G401 (cell line): ENCODE measurements around the gene MMP15. TPM values are rescaled to one million over a fixed set of nuclear protein-coding genes. Genes with fewer than 3 reads are reported as not detected.
"Not testable (repeated sequence)": the region's sequence is repeated elsewhere in the genome, so short reads cannot be mapped to it uniquely, and the experiment has no call there.

Experiments used
- DNase-seq: peaks from one replicate; pipeline ENCODE4 v3.0.0-alpha.2; 2015; ENCODE audit warnings: low spot score
- in situ Hi-C: cut with HindIII; loops from 2 replicates; pipeline ENCODE4 v1.10.0; 2016; ENCODE audit warnings: low sequenced_read_pairs, mixed read lengths
- total RNA-seq: library from RNA; depleted of rRNA; stranded (reverse); fragments of >200 nt; shearing (Covaris generic); gene quantifications from 2 replicates; pipeline ENCODE4 v1.2.3, GENCODE V29; 2014; rRNA removed

The MMP15 gene
- total RNA-seq = 3.1 and 3.9 TPM in 2 replicates

DNA sequence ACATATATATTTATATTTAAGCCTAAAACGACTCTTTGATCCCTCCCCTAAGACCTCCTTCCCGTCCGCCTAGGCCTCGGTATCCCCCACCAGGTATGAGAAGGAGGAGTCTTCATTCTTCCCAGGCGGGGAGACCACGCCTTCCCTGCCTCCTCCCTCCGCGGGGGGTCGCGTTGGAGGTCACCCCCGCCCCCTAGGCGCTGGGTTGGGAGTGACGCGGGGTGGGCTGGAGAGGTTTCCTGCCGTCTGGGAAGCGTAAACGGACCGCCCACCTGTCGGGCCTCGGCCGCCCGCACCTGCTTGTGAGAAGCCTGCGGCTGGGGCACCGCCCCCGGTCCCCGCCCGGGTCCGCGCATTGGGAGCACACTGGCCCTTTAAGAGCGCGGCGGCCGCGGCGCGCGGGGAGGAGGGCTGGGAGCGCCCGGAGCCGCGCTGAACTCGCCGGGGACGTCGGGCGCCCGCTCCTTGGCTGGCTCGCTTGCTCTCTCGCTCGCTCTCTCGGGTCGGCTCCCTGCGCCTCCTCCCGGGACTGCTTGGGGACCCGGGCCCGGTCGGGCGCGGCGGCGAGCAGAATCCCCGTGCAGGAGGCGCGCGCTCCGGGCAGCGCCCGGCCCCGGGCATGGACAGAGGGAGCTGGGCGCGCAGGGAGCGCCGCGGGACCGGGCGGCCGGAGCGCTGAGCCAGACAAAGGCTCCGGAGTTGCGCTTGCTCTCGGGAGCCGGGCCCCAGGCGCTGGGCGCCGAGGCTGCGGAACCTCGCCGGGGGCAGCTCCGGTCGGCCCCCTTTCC, at the start of gene MMP15:
MMP15 (plus strand) TSS at position 404 of the 788 bp plus-strand sequence. CDS start 597 bp downstream, outside the sequence.
- in situ Hi-C loops = loop anchor here (10.0 kb wide), 1 partner anchor 99 kb away; the partner anchor contains the start of gene CFAP20
- peak; percentile 69 for DNase-seq

DNA sequence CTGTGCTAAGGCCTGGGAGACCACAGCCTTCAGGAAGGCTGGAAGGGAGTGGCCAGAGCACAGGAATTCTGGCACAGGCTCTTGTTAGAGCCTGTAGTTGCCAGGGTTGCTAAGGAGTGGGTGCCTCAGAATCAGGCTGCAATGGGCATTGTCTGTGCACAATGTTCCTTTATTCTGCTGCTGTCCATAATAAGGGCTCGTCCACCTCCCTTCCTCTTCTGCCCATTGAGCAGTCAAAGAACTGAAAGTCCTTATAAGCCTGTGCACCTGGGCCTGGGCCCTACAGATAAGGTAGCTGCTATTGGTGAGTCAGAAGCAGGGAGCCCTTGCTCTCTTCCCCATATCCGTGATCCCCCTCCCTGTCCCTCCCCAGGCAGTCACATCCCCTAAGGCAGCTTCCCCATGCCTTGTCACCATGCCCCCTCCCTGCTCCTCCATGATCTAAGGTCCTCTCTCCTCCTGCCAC, 49.2 kb upstream of the MMP15 start:
- in situ Hi-C loops = no loop called here
- DNase-seq = no peak

DNA sequence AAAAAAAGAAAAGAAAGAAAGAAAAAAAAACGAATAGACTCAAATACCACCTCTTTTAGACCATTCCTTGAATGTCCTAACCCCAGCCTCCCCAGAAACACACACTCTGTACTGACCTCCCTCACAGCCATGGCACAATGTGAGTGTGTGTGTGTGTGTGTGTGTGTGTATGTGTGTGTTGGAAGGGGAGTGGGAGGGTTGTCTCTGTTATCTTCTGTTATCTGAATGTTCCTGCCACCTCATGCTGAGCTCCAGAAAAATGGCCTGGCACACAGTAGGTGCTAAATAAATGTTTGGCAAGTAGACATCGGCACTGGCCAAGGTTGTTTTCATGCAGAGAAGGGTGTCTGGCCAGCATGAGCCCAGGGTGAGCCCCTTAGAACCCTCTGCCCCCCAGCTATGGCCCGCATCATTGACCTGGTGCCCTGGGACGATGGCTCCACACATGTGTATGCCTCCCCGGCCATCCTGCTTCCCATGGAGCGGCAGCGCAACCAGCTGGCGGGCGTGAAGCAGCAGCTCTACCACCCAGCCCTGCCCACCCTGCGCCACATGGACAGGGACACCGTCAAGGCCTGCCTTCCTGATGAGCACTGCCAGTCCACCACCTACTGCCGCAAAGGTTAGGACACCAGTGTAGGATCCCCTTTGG, 48.0 kb upstream of the MMP15 start:
- no peak for DNase-seq
- in situ Hi-C loops = no loop called here

DNA sequence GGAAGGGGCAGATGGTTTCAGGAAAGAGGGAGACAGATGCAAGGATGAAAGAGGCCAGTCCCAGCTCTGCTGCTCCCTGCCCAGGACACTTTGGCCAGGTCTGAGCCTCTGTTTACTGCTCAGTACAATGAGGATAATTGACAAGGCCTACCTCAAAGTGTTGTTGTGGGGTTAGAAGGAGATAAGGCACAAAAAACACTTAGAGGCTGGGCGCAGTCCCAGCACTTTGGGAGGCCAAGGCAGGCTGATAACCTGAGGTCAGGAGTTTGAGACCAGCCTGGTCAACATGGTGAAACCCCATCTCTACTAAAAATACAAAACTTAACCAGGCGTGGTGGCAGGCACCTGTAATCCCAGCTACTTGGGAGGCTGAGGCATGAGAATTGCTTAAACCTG, 47.5 kb upstream of the MMP15 start:
- in situ Hi-C loops, DNase-seq: not testable (repeated sequence)

DNA sequence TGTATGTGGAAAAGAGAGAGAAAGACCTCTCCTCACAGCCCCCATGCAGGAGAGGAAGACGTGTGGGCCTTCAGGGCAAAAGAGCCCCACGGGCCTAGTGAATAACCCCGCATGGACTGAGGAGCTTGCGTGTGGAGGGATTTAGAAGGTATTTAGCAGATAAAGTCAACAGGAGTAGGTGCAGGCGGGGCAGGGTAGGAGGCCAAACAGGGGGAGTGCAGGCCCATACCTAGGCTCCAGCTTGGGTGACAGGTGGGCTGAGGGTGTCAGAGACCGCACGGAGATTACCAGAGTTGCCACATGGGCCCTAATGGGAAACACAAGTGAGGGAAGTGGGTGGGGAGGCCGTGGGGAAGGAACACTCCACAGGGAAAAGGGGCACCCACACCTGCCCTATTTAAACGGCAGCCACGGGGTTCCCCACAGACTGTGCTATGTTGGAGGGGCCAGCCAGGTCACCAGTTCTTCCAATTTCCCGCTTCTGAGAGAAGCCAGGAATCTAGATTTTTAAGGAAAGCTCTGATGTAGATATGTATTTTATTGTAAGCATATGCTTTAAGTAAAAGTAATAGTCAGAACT, 46.5 kb upstream of the MMP15 start:
- in situ Hi-C loops = no loop called here

DNA sequence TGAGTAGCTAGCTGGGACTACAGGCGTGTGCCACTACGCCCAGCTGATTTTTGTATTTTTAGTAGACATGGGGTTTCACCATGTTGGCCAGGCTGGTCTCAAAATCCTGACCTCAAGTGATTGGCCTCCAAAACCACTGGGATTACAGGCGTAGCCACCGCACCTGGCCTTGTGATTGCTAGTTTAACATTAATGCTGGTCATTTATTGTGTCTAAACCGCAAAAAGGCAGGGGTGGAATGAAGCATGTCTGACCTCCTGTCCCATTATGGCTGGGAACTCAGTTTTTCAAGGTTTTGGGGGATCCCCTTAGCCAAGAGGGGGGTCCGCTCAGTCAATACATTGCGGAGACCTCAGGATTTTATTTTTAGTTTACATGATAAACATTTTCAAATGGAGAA, 43.9 kb upstream of the MMP15 start:
- in situ Hi-C loops = no loop called here
- no peak for DNase-seq

More for the DNA sequence above, 46.5 kb upstream of the MMP15 start:
- DNase-seq = no peak

DNA sequence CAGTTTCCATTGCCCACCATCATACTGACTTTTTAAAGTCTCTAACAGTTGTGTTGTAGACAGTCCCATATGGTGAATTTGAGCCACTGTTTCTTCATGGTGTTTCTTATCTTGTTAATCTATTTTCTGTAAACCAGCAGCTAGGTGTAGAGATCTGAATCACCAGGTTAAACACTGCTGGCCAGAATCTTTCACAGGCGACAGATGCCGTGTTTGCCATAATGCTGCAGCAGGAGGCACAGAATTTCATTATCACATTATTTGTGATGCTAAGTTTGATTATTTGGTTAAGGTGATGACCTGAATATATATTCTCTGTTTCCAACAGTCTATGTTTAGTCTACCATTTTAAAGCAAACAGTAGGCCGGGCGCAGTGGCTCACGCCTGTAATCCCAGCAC, 43.2 kb upstream of the MMP15 start:
- DNase-seq = no peak
- in situ Hi-C loops = no loop called here

DNA sequence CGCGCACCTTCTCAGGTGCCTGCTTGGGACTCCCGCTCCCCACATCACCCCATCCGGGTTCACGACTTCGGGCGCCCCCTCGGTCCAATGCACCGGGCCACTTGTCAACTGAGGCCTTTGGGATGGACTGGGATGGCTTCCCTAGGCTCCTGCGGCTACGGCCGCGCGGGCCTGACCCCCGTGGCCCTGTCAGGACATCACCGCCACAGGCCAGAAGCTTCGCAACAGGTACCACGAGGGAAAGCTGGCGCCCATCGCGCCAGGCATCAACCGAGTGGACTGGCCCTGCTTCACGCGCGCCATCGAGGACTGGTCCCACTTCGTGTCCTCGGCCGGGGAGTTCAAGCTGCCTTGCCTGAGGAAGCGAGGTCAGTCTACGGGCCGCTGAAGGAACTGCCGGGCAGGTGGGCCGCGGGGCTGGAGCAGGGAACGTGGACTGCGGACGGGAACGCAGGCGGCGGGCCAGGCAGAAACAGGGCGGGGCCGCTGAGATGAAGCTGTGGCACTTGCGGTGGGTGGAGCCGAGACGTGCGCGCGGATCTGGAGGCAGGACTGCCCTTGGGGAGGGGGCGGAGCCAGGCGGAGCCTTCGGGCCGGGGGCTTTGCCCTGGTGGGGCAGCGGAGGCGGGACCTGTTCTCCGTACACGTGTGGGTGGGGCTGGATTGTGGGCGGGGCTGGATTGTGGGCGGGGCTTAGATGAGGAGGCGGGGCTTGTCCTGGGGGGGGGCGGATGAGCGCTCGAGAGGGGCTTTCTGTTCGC, 40.9 kb upstream of the MMP15 start:
- in situ Hi-C loops = loop anchor here (5.0 kb wide), 1 partner anchor 102 kb away; no protein-coding TSS in a partner anchor
- peak; percentile 11 for DNase-seq

DNA sequence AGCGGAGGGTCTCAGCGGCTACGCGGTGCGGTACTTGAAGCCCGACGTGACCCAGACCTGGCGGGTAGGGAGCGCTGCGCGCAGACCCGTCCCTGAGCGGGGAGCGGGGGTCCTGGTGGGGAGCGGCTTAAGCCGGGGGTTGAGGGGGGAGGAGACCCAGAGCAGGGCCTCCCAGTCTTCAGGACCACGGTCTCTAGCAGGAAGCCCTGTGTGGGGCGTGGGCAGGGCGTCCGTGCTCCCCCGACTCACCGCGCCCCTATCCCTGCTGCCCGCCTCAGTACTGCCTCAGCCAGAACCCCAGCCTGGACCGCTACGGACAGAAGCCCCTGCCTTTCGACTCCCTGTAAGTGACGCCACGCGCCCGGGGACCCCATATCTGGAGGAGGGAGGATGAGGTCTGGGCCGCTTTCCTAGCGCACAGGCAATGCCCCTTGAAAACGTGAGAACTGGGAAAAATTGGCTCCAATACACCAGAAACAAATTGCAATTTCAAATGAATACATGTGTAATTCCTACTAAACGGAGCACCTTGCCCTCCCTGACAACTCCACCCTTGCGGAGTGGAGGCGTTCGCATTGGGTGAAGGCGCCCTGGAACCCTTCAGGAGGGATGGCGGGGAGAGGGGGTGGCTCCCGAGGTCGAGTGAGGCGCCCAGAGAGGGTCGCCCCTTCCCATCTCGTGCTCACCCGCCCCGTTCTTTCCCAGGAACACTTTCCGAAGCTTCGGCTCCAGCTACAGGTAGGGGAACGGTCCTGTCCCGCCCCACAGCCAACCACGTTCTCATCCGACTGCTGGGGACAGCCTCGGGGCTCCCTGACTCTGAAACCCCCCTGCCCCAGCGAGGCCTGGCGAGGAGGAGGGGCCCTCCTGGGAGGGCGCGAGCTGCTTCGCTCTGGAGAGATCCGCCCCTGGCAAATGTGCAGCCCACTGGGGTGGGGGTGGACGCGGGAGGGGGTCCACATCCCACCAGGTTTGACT, 40.1 kb upstream of the MMP15 start:
- no peak for DNase-seq
- in situ Hi-C loops = loop anchor here (5.0 kb wide), 1 partner anchor 103 kb away; no protein-coding TSS in a partner anchor

DNA sequence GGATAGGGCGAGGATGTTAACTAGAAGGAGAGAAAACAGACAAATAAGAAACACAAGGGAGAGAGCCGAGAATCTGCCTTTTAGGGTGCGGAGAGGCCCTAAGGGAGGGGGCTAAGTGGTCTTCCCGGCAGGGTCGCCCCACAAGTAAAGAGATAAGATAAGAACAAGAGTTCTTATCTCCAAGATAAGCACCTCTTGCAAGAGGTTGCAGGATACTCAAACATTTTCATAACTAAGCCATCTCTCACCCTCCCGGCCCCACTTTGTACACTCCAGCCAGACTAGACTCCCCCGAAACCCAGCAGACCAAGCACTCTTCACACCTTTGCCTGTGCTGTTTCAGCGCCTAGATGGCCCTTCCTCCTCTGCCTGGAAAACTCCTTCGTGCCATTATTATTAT, 39.4 kb upstream of the MMP15 start:
- in situ Hi-C loops = loop anchor here (5.0 kb wide), 1 partner anchor 104 kb away; no protein-coding TSS in a partner anchor
- DNase-seq = no peak

DNA sequence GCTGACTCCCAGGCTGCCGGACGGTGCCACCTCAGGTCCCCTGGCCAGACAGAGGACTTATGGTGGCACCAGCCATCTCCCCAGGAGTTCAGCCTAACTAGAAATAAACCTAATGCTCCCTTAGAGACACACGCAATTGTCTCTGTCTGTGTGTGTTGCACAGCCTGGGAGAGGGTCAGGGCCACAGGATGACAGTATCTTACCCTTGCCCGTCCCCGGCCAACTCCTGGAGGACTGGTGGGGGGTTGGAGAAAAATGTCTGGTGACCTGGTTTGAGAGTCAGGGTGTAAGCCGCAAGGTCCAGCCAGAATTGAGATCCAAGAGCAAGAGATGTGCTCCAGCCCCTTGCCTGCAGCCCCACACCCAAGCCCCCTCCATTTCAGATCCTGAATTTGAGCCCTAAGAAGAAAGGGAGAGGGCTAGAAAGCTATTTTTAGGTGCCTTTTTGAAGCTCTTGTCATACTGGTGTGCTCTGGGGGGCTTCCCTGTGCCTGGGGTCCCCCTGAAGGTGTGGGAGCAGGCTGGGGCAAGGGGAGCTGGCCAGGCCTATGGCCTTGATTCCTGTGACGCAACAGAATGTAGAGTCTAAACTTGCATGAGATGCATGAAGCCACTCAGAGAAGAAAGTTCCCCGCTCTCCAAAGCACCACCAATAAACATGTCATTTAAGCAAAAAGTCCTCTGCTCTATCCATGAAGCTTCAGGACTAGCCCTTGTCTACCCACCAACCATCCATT, 37.9 kb upstream of the MMP15 start:
- in situ Hi-C loops = loop anchor here (5.0 kb wide), 1 partner anchor 105 kb away; no protein-coding TSS in a partner anchor
- DNase-seq = no peak

DNA sequence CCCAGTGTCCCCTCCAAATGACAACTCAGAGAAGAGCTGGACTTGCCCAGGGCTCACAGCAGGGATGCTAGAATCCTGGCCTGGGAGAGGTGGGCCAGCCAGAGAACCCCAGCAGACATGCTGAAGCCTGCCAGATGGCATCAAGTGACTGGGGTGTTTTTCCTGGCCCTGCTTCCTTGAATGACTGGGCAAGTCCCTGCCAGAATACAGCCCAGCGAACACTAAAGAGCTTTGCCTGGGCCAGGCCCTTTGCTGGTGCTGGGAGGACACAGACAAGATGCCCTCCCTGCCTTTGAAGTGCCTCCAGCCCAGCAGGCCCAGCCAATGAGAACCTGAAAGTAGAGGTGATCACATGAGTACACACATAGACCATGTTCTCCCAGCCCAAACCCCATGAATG, 36.6 kb upstream of the MMP15 start:
- in situ Hi-C loops = loop anchor here (5.0 kb wide), 1 partner anchor 107 kb away; no protein-coding TSS in a partner anchor
- peak; percentile 57 for DNase-seq

DNA sequence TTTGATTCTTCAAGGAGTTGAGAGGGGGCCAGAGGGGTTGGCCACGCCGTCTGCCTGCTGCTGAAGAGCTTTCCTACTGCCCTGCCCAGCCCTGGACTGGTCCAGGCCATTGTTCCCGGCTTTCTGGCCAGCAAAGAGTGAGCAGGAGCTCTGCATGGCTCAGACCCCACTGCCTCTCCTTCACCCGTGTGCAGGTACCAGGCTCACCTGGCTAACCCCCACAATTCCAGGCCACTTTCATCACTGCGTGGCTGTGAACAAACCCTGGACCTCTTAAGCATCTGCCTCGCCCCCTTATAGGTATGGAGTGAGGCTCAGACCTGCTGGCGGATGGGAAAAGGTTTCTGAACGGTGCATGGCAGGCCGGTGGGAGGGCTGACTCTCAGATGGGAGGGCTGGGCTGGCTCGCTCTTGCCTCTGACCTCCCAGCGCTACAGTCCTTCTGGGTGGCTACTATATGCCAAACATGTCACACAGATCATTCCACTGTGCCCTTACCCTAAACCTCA, 33.9 kb upstream of the MMP15 start:
- in situ Hi-C loops = no loop called here
- DNase-seq = no peak

DNA sequence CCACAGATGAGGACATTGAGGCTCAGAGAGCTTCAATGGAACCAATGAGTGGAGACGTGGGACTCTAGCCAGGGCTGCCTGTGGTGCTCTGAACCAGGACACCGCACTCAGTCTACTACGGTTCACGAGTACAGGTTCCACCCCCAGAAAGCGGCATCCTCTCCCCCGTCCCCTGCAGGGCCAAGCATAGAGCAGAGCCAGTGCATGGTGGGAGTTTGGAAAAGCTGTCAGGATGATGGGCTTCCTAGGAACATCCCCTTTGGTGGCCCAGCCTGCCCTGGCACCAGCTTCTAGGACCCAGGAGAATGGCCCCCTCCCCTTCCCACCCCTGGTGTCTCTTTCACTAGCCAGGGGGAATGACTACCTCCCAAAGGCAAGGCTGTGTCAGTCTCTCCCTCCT, 33.5 kb upstream of the MMP15 start:
- in situ Hi-C loops = no loop called here
- no peak for DNase-seq

DNA sequence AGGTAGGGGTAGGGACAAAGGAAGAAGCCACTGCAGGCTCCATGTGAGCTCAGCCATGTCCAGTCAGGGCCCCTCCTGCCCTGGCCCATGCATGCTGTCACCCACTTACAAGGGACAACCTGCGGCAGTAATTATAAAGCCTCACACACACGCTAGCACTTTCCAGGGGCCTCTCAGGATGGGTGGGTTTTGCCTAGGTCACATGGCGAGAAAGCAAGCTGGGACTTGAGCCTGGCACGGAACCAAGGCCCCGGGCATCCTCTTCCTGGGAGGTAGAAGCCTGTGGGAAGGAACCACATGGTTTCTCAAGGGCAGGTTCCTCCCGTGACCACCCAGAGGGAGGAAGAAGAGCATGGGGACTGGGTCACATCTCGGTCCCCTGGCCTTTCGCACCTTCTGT, 32.1 kb upstream of the MMP15 start:
- DNase-seq = no peak
- in situ Hi-C loops = no loop called here

DNA sequence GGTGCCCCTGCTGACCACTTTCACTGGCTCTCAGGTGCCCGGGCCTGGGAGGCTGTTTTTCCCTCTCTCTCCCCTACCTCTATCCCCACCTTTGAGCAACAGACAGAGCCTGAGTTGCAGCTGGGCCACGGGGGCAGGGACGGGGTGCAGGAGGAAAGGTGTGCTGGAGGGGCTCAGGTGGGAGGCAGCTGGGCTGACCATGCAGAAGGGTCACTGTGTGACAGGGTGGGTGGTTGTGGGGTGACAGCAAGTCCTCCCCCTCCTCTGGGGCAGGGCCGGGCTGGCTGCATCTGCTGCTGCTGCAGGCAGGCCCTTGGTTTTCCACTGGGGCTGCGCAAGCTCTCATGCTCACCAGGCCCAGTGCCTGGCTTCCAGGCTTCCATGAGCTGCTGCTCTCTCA, 31.7 kb upstream of the MMP15 start:
- in situ Hi-C loops = no loop called here
- DNase-seq = no peak

DNA sequence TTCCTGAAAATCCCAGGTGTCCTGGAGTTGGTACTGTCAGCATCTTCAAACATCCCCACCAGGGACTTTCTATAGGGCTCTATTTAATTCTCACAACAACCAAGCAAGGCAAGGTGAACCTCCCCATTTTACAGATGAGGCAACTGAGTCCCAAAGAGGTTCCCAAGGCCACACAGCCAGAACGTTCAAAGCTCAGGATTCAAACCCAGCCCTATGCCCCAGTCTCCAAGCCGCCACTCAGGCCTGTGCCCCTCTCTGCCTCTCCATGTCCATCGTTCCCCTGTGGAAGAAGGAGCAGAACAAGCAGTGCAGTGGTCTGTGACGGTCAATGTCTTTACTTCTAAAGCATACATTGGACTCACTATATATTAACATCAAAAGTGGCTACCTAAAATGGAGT, 31.2 kb upstream of the MMP15 start:
- DNase-seq = no peak
- in situ Hi-C loops = no loop called here
